ENCODE measurements around the gene GRAP.
"Not testable (repeated sequence)": the region's sequence is repeated elsewhere in the genome, so short reads cannot be mapped to it uniquely, and the experiment has no call there.

The GRAP gene

GRCh38 chr17:19041871-19042270, 4.9 kb downstream of the GRAP start:
- DNase-seq = not testable (repeated sequence)

- not testable (repeated sequence) for DNase-seq
Measured at GRCh38 chr17:19040350-19040749, 6.4 kb downstream of the GRAP start.

DNA sequence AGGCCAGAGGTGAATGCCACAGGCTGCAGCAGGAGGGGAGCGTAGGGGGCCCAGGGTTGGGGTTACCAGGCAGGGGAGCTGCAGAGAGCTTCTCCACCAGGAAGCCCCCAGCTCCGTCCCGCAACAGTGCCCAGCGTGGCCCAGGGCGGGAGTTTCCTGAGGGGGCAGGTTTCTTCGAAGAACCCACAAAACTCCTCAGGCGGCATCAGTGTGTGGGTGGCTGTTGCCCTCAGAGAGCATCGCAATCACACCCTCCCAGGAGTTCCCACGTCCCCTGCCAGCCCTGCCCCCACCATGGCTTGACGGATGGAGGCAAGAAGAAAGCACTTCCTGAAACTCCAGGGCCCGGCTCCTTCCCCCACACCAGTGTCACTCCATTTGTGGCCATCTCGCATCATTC, 8.0 kb downstream of the GRAP start:
- DNase-seq = not testable (repeated sequence)

- not testable (repeated sequence) for DNase-seq
Measured at GRCh38 chr17:19038007-19038406, 8.8 kb downstream of the GRAP start.

GRCh38 chr17:19037547-19037946, 9.2 kb downstream of the GRAP start:
- not testable (repeated sequence) for DNase-seq

- DNase-seq = not testable (repeated sequence)
Measured at GRCh38 chr17:19036186-19036585, 10.6 kb downstream of the GRAP start.

- not testable (repeated sequence) for DNase-seq
Measured at GRCh38 chr17:19032377-19032988, 14.3 kb downstream of the GRAP start.

DNA sequence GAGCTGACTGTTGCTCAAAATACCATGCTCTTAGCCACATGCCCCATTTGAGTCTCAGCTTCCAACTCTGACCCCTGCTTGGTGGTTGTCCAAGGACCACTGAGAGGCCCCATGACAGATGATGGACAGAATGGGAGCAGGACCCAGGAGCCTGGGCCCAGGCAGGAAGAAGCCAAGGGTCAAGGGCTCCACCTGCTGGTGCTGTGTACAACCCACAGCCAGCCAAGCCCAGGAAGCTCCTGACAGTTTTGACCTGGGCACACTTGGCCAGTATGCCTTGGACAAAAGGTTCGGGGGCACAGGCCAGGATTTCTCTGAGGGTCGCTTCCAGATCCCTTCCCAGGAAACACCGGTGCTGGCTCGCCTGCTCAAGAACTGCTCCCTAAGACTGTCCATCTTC, 15.0 kb downstream of the GRAP start:
- DNase-seq = not testable (repeated sequence)

DNA sequence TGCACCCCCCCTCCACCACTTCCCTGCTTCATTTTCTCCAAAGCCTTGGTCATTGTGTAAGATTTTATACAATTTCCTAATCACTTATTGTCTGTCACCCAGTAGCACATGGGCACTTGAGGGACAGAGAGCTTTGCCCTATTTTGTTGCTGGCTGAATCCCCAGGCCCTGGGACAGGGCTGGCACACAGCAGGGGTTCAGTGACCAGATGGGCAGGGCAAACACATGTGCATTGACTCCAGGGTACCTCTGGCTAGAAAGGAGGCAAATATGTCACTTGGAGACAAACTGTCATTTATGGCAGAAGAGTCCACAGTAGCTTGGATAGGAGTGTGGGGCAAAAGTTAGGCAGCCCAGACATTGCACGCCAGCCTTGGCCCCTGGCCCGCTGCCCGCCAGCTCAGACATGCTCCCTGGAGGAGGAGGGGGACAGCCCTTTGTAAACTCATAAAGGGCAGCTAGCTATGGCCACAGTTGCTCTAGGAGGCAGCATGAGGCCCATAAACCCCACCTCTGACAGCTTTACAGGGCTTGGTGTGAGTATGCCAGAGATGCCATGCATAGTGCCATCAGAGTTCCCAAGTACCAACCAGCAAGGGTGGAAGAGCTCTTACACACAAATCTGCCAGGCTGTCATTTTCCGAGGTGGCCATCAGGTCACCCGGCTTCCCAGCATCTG, 15.8 kb downstream of the GRAP start:
- not testable (repeated sequence) for DNase-seq

DNA sequence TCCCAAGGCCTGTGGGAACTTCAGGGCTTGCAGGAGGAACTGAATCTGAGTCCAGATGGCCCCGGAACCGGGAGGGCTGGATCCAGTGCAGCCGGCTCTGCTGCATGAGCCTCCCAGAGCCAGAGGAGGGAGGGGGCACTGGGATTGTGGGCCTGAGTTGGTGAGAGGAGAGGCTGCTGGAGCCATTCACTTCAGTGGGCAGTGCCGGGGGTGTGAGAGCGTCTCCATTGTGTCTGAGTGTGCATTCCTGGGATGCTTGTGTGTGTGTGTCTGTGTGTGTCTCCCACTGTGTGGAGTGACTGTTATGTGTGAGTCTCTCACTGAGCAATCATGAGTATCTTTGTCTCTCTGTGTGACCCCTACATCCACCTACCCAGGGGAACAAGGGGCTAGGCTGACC, 17.0 kb downstream of the GRAP start:
- not testable (repeated sequence) for DNase-seq

DNA sequence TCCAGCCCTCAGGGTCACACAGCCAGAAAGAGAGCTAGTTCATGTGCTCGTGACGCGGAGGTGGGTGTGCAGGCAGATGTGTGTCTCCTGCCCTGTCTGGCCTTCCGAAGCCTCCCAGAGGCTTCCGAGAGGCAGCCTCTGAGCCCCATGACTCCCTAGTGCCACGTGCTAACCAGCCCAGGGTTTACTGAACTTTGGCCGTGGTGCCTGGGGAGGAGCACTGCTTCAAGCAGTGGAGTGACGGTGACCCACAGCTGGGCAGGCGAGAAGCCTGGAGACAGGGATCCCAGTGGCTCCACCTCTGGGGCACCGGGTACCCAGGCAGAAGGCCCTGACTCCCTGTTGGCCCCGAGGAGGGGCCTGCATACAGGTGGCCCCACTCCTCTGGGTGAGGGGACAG, 18.1 kb downstream of the GRAP start:
- DNase-seq = not testable (repeated sequence)

- DNase-seq = no peak
Measured at GRCh38 chr17:19024101-19025078, 22.4 kb downstream of the GRAP start.

GRCh38 chr17:19023209-19023999, 23.4 kb downstream of the GRAP start:
- no peak for DNase-seq

DNA sequence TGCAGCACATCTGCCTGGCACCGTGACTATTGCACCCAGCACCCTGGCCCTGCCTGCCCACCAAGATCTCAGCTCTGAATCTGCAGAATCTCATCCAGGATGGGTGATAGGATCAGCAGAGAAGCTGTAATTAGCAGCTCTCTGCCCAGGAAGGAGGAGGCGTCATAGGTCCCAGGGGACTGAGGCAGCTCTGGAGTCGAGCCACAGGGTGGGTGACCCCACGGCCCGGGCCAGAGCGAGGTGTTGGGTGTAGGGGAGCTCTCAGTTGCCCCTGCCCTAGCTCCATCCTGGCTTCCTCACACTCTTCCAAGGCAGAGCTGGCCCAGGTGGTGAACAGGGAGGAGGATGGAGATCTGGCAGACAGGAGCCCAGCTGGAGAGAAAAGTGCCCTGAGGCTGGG, 24.0 kb downstream of the GRAP start:
- no peak for DNase-seq

DNA sequence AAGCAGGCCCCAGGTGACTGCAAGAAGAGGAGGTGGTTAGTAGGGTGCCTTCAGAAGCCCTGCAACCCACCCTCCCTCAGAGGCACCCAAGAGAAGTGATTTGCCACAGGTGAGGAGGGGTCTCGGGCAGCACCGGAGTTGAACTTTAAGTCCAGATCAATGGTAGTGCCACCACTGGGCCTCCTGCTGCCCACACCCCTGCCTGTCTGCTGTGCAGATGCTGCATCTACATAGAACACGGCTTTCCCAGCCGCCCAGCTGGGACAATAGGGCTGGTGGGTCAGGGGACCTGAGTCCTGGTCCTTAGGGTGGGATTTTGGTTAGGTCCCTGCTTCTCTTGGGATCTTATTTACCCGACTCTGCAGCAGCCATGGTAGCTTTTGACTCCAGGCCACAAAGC, 24.6 kb downstream of the GRAP start:
- DNase-seq = no peak

DNA sequence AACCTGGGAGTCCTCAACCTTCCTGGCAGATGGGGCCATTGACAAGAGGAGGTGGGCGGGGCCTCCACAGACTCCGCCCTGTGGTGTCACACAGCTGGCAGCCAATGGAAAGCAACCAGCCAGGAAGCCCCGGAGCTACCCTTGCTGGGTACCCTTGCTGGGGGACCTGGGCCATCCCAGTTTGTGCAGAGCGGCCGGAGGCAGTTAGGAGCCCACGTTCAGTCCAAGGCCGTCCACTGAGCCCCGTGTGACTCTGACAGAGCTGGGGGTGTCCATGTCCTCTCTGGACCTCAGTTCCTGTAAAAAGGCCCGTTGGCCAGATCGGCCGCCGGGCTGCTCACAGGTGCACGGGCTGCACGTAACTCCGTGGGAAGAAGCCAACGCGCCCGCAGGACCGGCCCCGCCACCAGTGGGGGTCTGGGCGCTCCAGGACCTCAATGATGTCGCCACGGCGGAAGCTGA, 25.1 kb downstream of the GRAP start:
- DNase-seq = no peak

DNA sequence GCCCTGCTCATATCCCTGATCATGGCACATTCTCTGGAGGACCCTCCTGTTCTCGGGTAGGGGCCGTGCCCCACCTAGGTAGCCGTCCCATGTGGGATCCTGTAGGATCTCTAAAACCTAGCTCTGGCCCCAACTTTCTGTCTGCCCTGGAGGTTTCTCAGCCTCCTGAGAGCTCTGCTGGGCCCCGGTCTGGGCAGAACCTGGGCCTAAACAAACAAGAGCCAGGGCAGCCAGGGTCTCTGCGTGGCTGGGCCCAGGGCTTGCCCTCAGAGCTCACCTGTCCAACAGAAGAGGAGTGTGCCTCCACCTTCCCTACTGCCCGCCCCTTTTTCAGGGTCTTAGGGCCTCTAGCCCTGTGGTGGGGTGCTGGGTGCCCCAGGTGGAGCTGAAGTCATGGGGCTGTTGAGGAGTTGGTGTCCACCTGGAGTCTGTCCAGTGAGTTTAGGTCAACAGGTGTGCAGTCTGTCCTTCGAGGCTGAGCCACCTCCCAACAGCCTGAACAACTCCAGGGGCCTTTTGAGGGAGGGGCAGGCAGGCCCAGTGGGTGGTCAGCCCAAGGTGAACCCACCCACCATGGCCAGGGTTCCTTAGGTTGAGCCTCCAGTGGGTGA, 25.6 kb downstream of the GRAP start:
- DNase-seq = not testable (repeated sequence)

GRCh38 chr17:19020016-19020415, 26.7 kb downstream of the GRAP start:
- no peak for DNase-seq

- DNase-seq = no peak
Measured at GRCh38 chr17:19019041-19019941, 27.5 kb downstream of the GRAP start.

- DNase-seq = no peak
Measured at GRCh38 chr17:19018600-19018950, 28.2 kb downstream of the GRAP start.
